K562 (cell line): ENCODE results near the gene METTL24. TPM values are rescaled to one million over a fixed set of nuclear protein-coding genes. Genes with fewer than 3 reads are reported as not detected.

ENCODE experiments used
- ATAC-seq: fragments of 200-7000 bp; cut with Tn5 transposase; 3 replicates; pipeline ENCODE4 v1.9.1; 2020; ENCODE audit warnings: moderate library complexity
- BruUV-seq: library from RNA; stranded (reverse); fragments of 400-500 nt; replicated peaks from 2 replicates; lab custom pipeline; 2021; lab: Mats Ljungman, UMichigan
- CTCF ChIA-PET: fragments of 300-600 bp; formaldehyde crosslinking; extraction: SDS; loops from one replicate; lab custom pipeline; 2021; ENCODE audit warnings: low intra/inter-chr PET ratio; lab: Yijun Ruan, JAX
- POLR2A ChIA-PET: fragments of 300-600, 350-650 bp; sonication (Branson Sonifier 250); formaldehyde crosslinking; extraction: SDS; loops from one replicate; lab custom pipeline; 2021; ENCODE audit warnings: antibody characterized with exemption, inconsistent platforms; lab: Yijun Ruan, JAX
- DNase-seq, 4 experiments: peaks; one replicate each; pipeline versions ENCODE4 v3.0.0 to v3.0.0-alpha.2; 2011 to 2018; ENCODE audit warnings: low spot score in 3 of 4, mixed read lengths in 3 of 4; ENCODE audit errors: extremely low read depth in 1 of 4
- FAIRE-seq: peaks from 2 replicates; lab custom pipeline; 2011; peaks lifted over from hg19 to GRCh38; lab: Jason Lieb, UNC
- H2AFZ ChIP-seq: 2 replicates; pipeline ENCODE4 v1.6.0; 2011; ENCODE audit warnings: low read depth, low read length, control low read depth, inconsistent platforms
- H3K27ac ChIP-seq: fragments of 200-600 bp; 3 replicates; pipeline ENCODE4 v1.8.0; 2011; ENCODE audit warnings: low read depth, mild to moderate bottlenecking, control low read depth, inconsistent platforms, low read length, moderate library complexity, mixed read lengths; ENCODE audit errors: extremely low read depth
- H3K27me3 ChIP-seq, 2 experiments: fragments of 300-600 bp in 1 of 2; 2 replicates in 1 of 2; 3 replicates in 1 of 2; pipeline versions ENCODE4 v1.6.0 to v1.8.0; 2011; ENCODE audit warnings: inconsistent platforms in 2 of 2, low read length in 2 of 2, mild to moderate bottlenecking in 1 of 2, mixed read lengths in 1 of 2, moderate library complexity in 1 of 2; ENCODE audit not compliant: control insufficient read depth in 2 of 2, insufficient read depth in 2 of 2
- H3K36me3 ChIP-seq: fragments of 300-600 bp; 3 replicates; pipeline ENCODE4 v1.8.0; 2011; ENCODE audit warnings: mild to moderate bottlenecking, low read length, inconsistent platforms; ENCODE audit not compliant: control insufficient read depth, insufficient read depth
- H3K4me1 ChIP-seq, 2 experiments: fragments of 200-600 bp in 1 of 2; replicated peaks in 1 of 2; 2 replicates in 1 of 2; 3 replicates in 1 of 2; pipeline versions ENCODE4 v1.5.1 to v1.8.0; 2011; ENCODE audit warnings: inconsistent platforms in 2 of 2, low read length in 2 of 2, mild to moderate bottlenecking in 1 of 2, mixed read lengths in 1 of 2, moderate library complexity in 1 of 2; ENCODE audit not compliant: control insufficient read depth in 2 of 2, insufficient read depth in 2 of 2
- H3K4me2 ChIP-seq: 2 replicates; pipeline ENCODE4 v1.6.1; 2011; ENCODE audit warnings: low read length, control low read depth, inconsistent platforms, mixed read lengths; ENCODE audit not compliant: insufficient read depth
- H3K4me3 ChIP-seq: fragments of 200-600 bp; sonication (generic), shearing (Covaris generic); 2 replicates; pipeline ENCODE4 v1.5.1; 2016; ENCODE audit warnings: control low read depth, inconsistent platforms
- H3K79me2 ChIP-seq: fragments of 200-600 bp; 3 replicates; pipeline ENCODE4 v1.8.0; 2011; ENCODE audit warnings: low read length, inconsistent platforms; ENCODE audit not compliant: control insufficient read depth, insufficient read depth
- H3K9ac ChIP-seq, 2 experiments: 2 replicates each; pipeline versions ENCODE4 v1.6.0 to v1.6.1; 2011; ENCODE audit warnings: low read depth in 2 of 2, low read length in 2 of 2, control low read depth in 1 of 2, inconsistent platforms in 1 of 2, mild to moderate bottlenecking in 1 of 2, mixed read lengths in 1 of 2; ENCODE audit not compliant: insufficient read depth in 1 of 2
- H3K9me1 ChIP-seq: one replicate; pipeline ENCODE4 v1.6.0; 2011; ENCODE audit warnings: inconsistent platforms, mild to moderate bottlenecking, low read length, moderate library complexity; ENCODE audit not compliant: control insufficient read depth, insufficient read depth
- H3K9me3 ChIP-seq: replicated peaks from 2 replicates; pipeline ENCODE4 v1.5.1; 2011; ENCODE audit warnings: low read depth, low read length, inconsistent platforms; ENCODE audit not compliant: control insufficient read depth, insufficient read depth
- H4K20me1 ChIP-seq: replicated peaks from 2 replicates; pipeline ENCODE4 v1.6.1; 2011; ENCODE audit warnings: low read length, inconsistent platforms, mixed read lengths; ENCODE audit not compliant: control insufficient read depth, insufficient read depth
- CLOCK ChIP-seq: fragments of 250-450 bp; sonication (Bioruptor Pico); IDR thresholded peaks from 2 replicates; pipeline ENCODE4 v1.4.0; 2020; ENCODE audit warnings: mild to moderate bottlenecking, moderate library complexity, borderline replicate concordance
- EHMT2 ChIP-seq: fragments of 450-650 bp; IDR thresholded peaks from 2 replicates; pipeline ENCODE4 v1.6.1; 2018; ENCODE audit warnings: antibody characterized with exemption
- HBP1 ChIP-seq: fragments of 450-650 bp; formaldehyde crosslinking; IDR thresholded peaks from 2 replicates; pipeline ENCODE4 v1.4.0; 2022; ENCODE audit warnings: missing genetic modification characterization
- HCFC1 ChIP-seq: IDR thresholded peaks from 2 replicates; pipeline ENCODE4 v1.6.1; 2012; ENCODE audit warnings: low read depth, low read length, improper control_type of control experiment
- HDAC6 ChIP-seq: IDR thresholded peaks from 2 replicates; pipeline ENCODE4 v1.6.1; 2012; ENCODE audit warnings: low read depth, mild to moderate bottlenecking, control low read depth, inconsistent platforms, low read length, moderate library complexity
- MIER1 ChIP-seq: fragments of 450-650 bp; IDR thresholded peaks from 2 replicates; pipeline ENCODE4 v1.6.1; 2016; ENCODE audit warnings: antibody characterized with exemption, mild to moderate bottlenecking, low read depth
- NONO ChIP-seq, 2 experiments: fragments of 200-400 bp in 1 of 2; fragments of 450-650 bp in 1 of 2; formaldehyde crosslinking in 1 of 2; IDR thresholded peaks; 2 replicates each; pipeline ENCODE4 v1.6.1; 2017; ENCODE audit warnings: low read depth in 2 of 2, mild to moderate bottlenecking in 2 of 2, moderate library complexity in 2 of 2, low read length in 1 of 2
- REST ChIP-seq, 2 experiments: fragments of 450-650 bp; formaldehyde crosslinking in 1 of 2; IDR thresholded peaks; 2 replicates each; pipeline versions ENCODE4 v1.4.0 to v1.6.1; 2014 to 2020; ENCODE audit warnings: mild to moderate bottlenecking in 2 of 2, borderline replicate concordance in 1 of 2, low read depth in 1 of 2
- TCF7L2 ChIP-seq: fragments of 150-350 bp; IDR thresholded peaks from 2 replicates; pipeline ENCODE4 v1.6.1; 2016; ENCODE audit warnings: low read depth, mild to moderate bottlenecking, low read length, moderate library complexity
- WGBS: fragments of 100-300 bp; shearing (Covaris generic); methylation state at CpG from one replicate; pipeline ENCODE4 v1.1.6; 2016; ENCODE audit warnings: low coverage, mixed read lengths; ENCODE audit not compliant: insufficient coverage; ENCODE audit errors: missing lambda C conversion rate; 5-methylcytosine and 5-hydroxymethylcytosine counted together
- in situ Hi-C: fragments of 300-500 bp; cut with MboI; formaldehyde crosslinking; loops from 4 replicates; pipeline ENCODE4 v1.15.0; 2018; ENCODE audit warnings: inconsistent platforms, mixed read lengths
- intact Hi-C: fragments of 100-400 bp; cut with micrococcal nuclease; formaldehyde crosslinking; loops from 2 replicates; pipeline ENCODE4 v1.14.2; 2022
- polyA plus RNA-seq, 8 experiments: library from polyadenylated mRNA; depleted of rRNA in 4 of 8; stranded (reverse) in 5 of 8; unstranded in 3 of 8; fragments of >200 nt; fragmentation: Nextera tagmentation in 2 of 8; fragmentation: Illumina TruSeq in 1 of 8; extraction: Ambion mirVana in 2 of 8; extraction: Trizol in 1 of 8; gene quantifications; 2 replicates each; pipeline versions ENCODE4 v1.2.1 to v1.2.3, GENCODE V29; 2011 to 2014; ENCODE audit warnings: inconsistent platforms in 1 of 8, missing spikeins in 1 of 8
- total RNA-seq, 7 experiments: library from RNA; depleted of rRNA in 6 of 7; stranded (reverse); fragments of >200 nt in 6 of 7; fragmentation: Illumina TruSeq in 2 of 7; extraction: Trizol in 2 of 7; gene quantifications; 2 replicates each; pipeline versions ENCODE4 v1.2.1 to v1.2.3, GENCODE V29; 2011 to 2021; ENCODE audit warnings: low replicate concordance in 1 of 7

The METTL24 gene
- total and polyA plus RNA-seq, 9 of the 15 experiments (the other 6 are each of a cell fraction or from before 2014, with no cell fraction given) = not detected

GRCh38 chr6:110255211-110255750 is 102.9 kb downstream of the METTL24 start:
- no peak overlapping the region for H3K4me3 ChIP-seq
- TF ChIP-seq MIER1 (peak; percentile 82), REST (IDR thresholded peaks at IDR 0.05; ENCODE audit: borderline replicate concordance) (peak; percentile 97), REST (CRISPR knock-in tag; IDR thresholded peaks at IDR 0.05; ENCODE audit: low read depth) (peak; percentile 92), TCF7L2 (no peak), HDAC6 (no peak), NONO (IDR thresholded peaks at IDR 0.05; ENCODE audit: low read depth in 2 of 2, low read length in 1 of 2) (no peak), HCFC1 (no peak), CLOCK (CRISPR knock-in tag) (no peak), EHMT2 (peak; percentile 92), HBP1 (CRISPR knock-in tag) (no peak)

More at GRCh38 chr6:110255211-110255750, 102.9 kb downstream of the METTL24 start:
- FAIRE-seq = no peak
- H3K9me3 ChIP-seq = no peaks in the 10 kb centered on the region
- H3K9me1 ChIP-seq = no peaks in the 10 kb centered on the region
- no peaks in the 10 kb centered on the region for H4K20me1 ChIP-seq
- ChIA-PET POLR2A (interaction anchor here (1.0 kb wide), 1 partner anchor 11 kb away, joined by 5 read pairs; no protein-coding TSS in a partner anchor), CTCF (no interaction called here)
- BruUV-seq = no TSS peak
- H3K4me1 ChIP-seq = no peaks in the 10 kb centered on the region
- no peak overlapping the region for H3K9ac ChIP-seq
- in situ Hi-C loops = no loop called here
- no peaks in the 10 kb centered on the region for H3K27me3 ChIP-seq
- H3K4me2 ChIP-seq = no peak overlapping the region
- 0 out of 3 replicates have a peak, but pooled peaks have one; percentile 42 for ATAC-seq
- peak in 1 of 4 experiments; percentile 16 for DNase-seq
- H3K27ac ChIP-seq = no peak overlapping the region
- H2AFZ ChIP-seq = no peak overlapping the region
- no peaks in the 10 kb centered on the region for H3K36me3 ChIP-seq
- intact Hi-C loops = no loop called here
- H3K79me2 ChIP-seq = no peaks in the 10 kb centered on the region
- 0% methylated on average over 5 of the region's 5 CpGs for WGBS
